Neural cell (in vitro differentiated cells): ENCODE measurements around the gene BRD9. TPM values are rescaled to one million over a fixed set of nuclear protein-coding genes. Genes with fewer than 3 reads are reported as not detected.

Experiments
- H2AFZ ChIP-seq: fragments of 200-600, 300-800 bp; sonication (generic), shearing (Covaris generic); 2 replicates; pipeline ENCODE4 v1.6.0; 2014; ENCODE audit warnings: low read depth, mild to moderate bottlenecking, antibody characterized with exemption, low read length, moderate library complexity
- H3F3A ChIP-seq: fragments of 200-600 bp; shearing (Covaris generic); 2 replicates; pipeline ENCODE4 v1.6.1; 2016; ENCODE audit warnings: mild to moderate bottlenecking, moderate library complexity, mixed read lengths, antibody characterized with exemption, low read length; ENCODE audit not compliant: insufficient read depth, poor library complexity, severe bottlenecking
- H3K27ac ChIP-seq: fragments of 200-600, 300-800 bp; sonication (generic), shearing (Covaris generic); 2 replicates; pipeline ENCODE4 v1.5.1; 2014; ENCODE audit warnings: mild to moderate bottlenecking, low read length, moderate library complexity
- H3K27me3 ChIP-seq: fragments of 300-800, 200-600 bp; sonication (generic), shearing (Covaris generic); 2 replicates; pipeline ENCODE4 v1.6.0; 2014; ENCODE audit warnings: mild to moderate bottlenecking, low read depth, low read length, moderate library complexity; ENCODE audit not compliant: insufficient read depth
- H3K36me3 ChIP-seq: fragments of 300-800, 200-600 bp; sonication (generic), shearing (Covaris generic); 2 replicates; pipeline ENCODE4 v1.5.1; 2014; ENCODE audit warnings: mild to moderate bottlenecking, antibody characterized with exemption, low read length, moderate library complexity; ENCODE audit not compliant: insufficient read depth
- H3K4me2 ChIP-seq: fragments of 300-800, 200-600 bp; sonication (generic), shearing (Covaris generic); 2 replicates; pipeline ENCODE4 v1.6.0; 2014; ENCODE audit warnings: mild to moderate bottlenecking, low read length
- H3K4me3 ChIP-seq: fragments of 300-800, 200-600 bp; sonication (generic), shearing (Covaris generic); 2 replicates; pipeline ENCODE4 v1.5.1; 2014; ENCODE audit warnings: mild to moderate bottlenecking, low read length, moderate library complexity
- H3K79me2 ChIP-seq: fragments of 200-600 bp; shearing (Covaris generic); replicated peaks from 2 replicates; pipeline ENCODE4 v1.6.0; 2014; ENCODE audit warnings: mild to moderate bottlenecking, low read length, moderate library complexity; ENCODE audit not compliant: insufficient read depth
- H3K9ac ChIP-seq: fragments of 300-800, 200-600 bp; sonication (generic), shearing (Covaris generic); 2 replicates; pipeline ENCODE4 v1.6.1; 2016; ENCODE audit warnings: mild to moderate bottlenecking, low read length, mixed read lengths
- H3K9me2 ChIP-seq: fragments of 200-600 bp; shearing (Covaris generic); 2 replicates; pipeline ENCODE4 v1.6.1; 2016; ENCODE audit warnings: mild to moderate bottlenecking, low read length, mixed read lengths; ENCODE audit not compliant: insufficient read depth
- H3K9me3 ChIP-seq: fragments of 200-600, 300-800 bp; sonication (generic), shearing (Covaris generic); 2 replicates; pipeline ENCODE4 v1.6.1; 2016; ENCODE audit warnings: mild to moderate bottlenecking, mixed run types, low read length, moderate library complexity, mixed read lengths
- H4K20me1 ChIP-seq: fragments of 200-600 bp; shearing (Covaris generic); 2 replicates; pipeline ENCODE4 v1.6.1; 2016; ENCODE audit warnings: mild to moderate bottlenecking, mixed run types; ENCODE audit not compliant: insufficient read depth
- EP300 ChIP-seq: fragments of 450-650 bp; conservative IDR thresholded peaks from 2 replicates; pipeline ENCODE4 v1.6.1; 2014; ENCODE audit warnings: antibody characterized with exemption, mild to moderate bottlenecking, moderate library complexity; ENCODE audit not compliant: poor library complexity, severe bottlenecking
- EZH2 ChIP-seq: fragments of 200-600, 300-800 bp; shearing (Covaris generic), sonication (generic); IDR thresholded peaks from 2 replicates; pipeline ENCODE4 v1.6.1; 2014; ENCODE audit warnings: antibody characterized with exemption, low read length, borderline replicate concordance, mild to moderate bottlenecking; ENCODE audit not compliant: insufficient read depth, poor library complexity, severe bottlenecking
- MXI1 ChIP-seq: fragments of 450-650 bp; conservative IDR thresholded peaks from 2 replicates; pipeline ENCODE4 v1.6.1; 2014; ENCODE audit warnings: antibody characterized with exemption, mild to moderate bottlenecking; ENCODE audit not compliant: poor library complexity, severe bottlenecking
- POLR2AphosphoS5 ChIP-seq: IDR thresholded peaks from 2 replicates; pipeline ENCODE4 v1.6.1; 2012
- RAD21 ChIP-seq: fragments of 450-650 bp; conservative IDR thresholded peaks from 2 replicates; pipeline ENCODE4 v1.6.1; 2014; ENCODE audit warnings: antibody characterized with exemption, mild to moderate bottlenecking, moderate library complexity
- REST ChIP-seq: IDR thresholded peaks from 2 replicates; pipeline ENCODE4 v1.6.1; 2012; ENCODE audit warnings: borderline replicate concordance
- SMC3 ChIP-seq: fragments of 450-650 bp; conservative IDR thresholded peaks from 2 replicates; pipeline ENCODE4 v1.6.1; 2014; ENCODE audit warnings: antibody characterized with exemption, mild to moderate bottlenecking, moderate library complexity; ENCODE audit not compliant: poor library complexity
- TAF1 ChIP-seq: IDR thresholded peaks from 2 replicates; pipeline ENCODE4 v1.6.1; 2012; ENCODE audit warnings: low read depth
- polyA plus RNA-seq: library from polyadenylated mRNA; depleted of rRNA; stranded (reverse); fragments of >200 nt; gene quantifications from 2 replicates; pipeline ENCODE4 v1.2.3, GENCODE V29; 2014
- TF ChIP-seq, protein P1 (sequence below): fragments of 450-650 bp; IDR thresholded peaks from 2 replicates; pipeline ENCODE4 v1.5.1; 2014; ENCODE audit warnings: antibody characterized with exemption, mild to moderate bottlenecking, moderate library complexity; ENCODE audit not compliant: poor library complexity, severe bottlenecking

The BRD9 gene
- polyA plus RNA-seq, 1 donor from 2014 or later, result 50.4 TPM

- H3K9me3 ChIP-seq, result no peaks in the 10 kb centered on the region
- no peaks in the 10 kb centered on the region for H3F3A ChIP-seq
- H3K27me3 ChIP-seq, result no peaks in the 10 kb centered on the region
- H3K4me3 ChIP-seq, result no peak overlapping the region
- H3K9ac ChIP-seq, result no peak overlapping the region
- H3K9me2 ChIP-seq, result no peaks in the 10 kb centered on the region
- H2AFZ ChIP-seq, result no peak overlapping the region
- TF ChIP-seq, protein P1, sequence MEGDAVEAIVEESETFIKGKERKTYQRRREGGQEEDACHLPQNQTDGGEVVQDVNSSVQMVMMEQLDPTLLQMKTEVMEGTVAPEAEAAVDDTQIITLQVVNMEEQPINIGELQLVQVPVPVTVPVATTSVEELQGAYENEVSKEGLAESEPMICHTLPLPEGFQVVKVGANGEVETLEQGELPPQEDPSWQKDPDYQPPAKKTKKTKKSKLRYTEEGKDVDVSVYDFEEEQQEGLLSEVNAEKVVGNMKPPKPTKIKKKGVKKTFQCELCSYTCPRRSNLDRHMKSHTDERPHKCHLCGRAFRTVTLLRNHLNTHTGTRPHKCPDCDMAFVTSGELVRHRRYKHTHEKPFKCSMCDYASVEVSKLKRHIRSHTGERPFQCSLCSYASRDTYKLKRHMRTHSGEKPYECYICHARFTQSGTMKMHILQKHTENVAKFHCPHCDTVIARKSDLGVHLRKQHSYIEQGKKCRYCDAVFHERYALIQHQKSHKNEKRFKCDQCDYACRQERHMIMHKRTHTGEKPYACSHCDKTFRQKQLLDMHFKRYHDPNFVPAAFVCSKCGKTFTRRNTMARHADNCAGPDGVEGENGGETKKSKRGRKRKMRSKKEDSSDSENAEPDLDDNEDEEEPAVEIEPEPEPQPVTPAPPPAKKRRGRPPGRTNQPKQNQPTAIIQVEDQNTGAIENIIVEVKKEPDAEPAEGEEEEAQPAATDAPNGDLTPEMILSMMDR, result no peak
- no peaks in the 10 kb centered on the region for H3K36me3 ChIP-seq
- no peaks in the 10 kb centered on the region for H3K79me2 ChIP-seq
- H4K20me1 ChIP-seq, result no peaks in the 10 kb centered on the region
- H3K4me2 ChIP-seq, result no peak overlapping the region
- no peak overlapping the region for H3K27ac ChIP-seq
Observed at GRCh38 chr5:873328-873727, 19.3 kb downstream of the BRD9 start.

GRCh38 chr5:872301-872700, 20.3 kb downstream of the BRD9 start:
- H3K4me2 ChIP-seq, result no peak overlapping the region
- H3F3A ChIP-seq, result no peaks in the 10 kb centered on the region
- no peaks in the 10 kb centered on the region for H3K9me2 ChIP-seq
- no peak for TF ChIP-seq TAF1
- no peak for TF ChIP-seq EP300
- TF ChIP-seq EZH2, result no peak
- TF ChIP-seq REST, result no peak
- no peak for TF ChIP-seq RAD21
- TF ChIP-seq POLR2AphosphoS5, result no peak
- no peak for TF ChIP-seq MXI1
- TF ChIP-seq, protein P1, result no peak
- no peak for TF ChIP-seq SMC3
- H3K9ac ChIP-seq, result no peak overlapping the region
- no peak overlapping the region for H3K4me3 ChIP-seq
- no peaks in the 10 kb centered on the region for H3K79me2 ChIP-seq
- H3K9me3 ChIP-seq, result no peaks in the 10 kb centered on the region
- H2AFZ ChIP-seq, result no peak overlapping the region
- no peaks in the 10 kb centered on the region for H3K27me3 ChIP-seq
- H3K27ac ChIP-seq, result no peak overlapping the region
- H4K20me1 ChIP-seq, result no peaks in the 10 kb centered on the region
- H3K36me3 ChIP-seq, result no peaks in the 10 kb centered on the region
